Amygdala (tissue), 56 donors: ENCODE results near the gene ABHD12.

ENCODE experiments used
- DNase-seq, 56 donors: peaks; one replicate each; lab custom pipeline; 2025; lab: John Stamatoyannopoulos, UW

The ABHD12 gene

GRCh38 chr20:25280574-25281535, 109.8 kb downstream of the ABHD12 start:
- no peak for DNase-seq

GRCh38 chr20:25280051-25280573, 110.5 kb downstream of the ABHD12 start:
- no peak for DNase-seq

- no peak for DNase-seq
Observed at GRCh38 chr20:25279403-25279802, 111.2 kb downstream of the ABHD12 start.

GRCh38 chr20:25278636-25279361, 111.8 kb downstream of the ABHD12 start:
- no peak for DNase-seq

GRCh38 chr20:25277941-25278521, 112.6 kb downstream of the ABHD12 start:
- no peak for DNase-seq

DNA sequence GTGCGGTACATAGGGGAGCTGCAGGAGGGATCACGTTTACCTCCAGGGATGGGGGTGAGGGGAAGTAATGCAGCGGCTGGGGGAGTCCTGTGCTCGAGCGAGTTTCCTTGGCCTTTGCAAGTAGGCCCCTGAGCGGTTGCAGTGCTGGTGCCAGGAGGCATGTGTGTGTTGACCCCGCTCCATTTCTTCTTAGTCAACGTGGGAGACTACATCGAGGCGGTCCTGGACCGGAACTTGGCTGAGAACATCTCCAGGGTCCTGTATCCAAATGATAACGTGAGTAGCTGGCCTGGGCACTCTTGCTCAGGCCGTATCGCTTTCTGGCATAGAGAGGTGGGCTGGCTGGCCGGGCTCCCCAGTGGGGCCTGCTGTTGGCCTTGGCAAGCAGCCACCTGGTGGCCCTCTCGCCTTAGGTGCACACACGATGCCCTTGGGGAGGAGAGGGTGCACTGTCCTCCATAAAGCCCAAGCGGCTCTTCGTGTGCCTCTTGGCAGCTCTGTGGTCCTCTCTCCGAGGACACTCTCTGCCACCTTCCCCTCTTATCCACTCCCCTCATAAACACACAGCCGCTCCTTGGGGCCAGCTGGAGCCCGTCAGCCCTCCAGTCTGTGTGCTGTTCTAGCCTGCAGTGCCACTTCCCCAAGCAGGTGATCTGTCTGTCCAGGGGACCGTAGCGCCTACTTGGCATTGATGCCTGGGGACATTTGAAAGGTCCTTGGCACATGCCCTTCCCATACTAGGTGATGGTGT, 113.4 kb downstream of the ABHD12 start:
- DNase-seq = no peak

DNA sequence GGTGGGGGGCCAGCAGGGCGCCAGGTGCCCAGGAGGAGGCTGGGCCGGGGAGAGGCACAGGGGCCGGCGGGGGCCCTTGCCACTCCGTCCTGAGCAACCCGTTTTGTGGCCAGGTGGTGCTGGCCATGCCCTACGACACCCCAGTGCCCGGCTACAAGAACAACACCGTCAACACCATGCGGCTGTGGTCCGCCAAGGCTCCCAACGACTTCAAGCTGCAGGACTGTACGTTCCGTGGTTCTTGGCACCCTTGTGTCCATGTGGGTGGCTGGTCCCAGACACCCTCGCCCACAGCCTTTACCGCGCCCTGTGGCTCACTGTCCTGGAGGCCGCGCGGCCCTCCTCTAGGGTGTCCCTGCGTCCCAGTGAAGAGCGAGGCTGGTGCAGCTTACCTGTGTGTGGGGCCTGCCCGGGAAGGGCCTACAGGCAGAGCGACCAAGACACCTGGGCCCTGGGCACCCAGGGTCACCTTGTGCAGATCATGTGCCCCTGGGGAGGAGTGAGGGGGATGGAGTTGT, 114.0 kb downstream of the ABHD12 start:
- DNase-seq = no peak

GRCh38 chr20:25275813-25276532, 114.7 kb downstream of the ABHD12 start:
- no peak for DNase-seq

- no peak for DNase-seq
Observed at GRCh38 chr20:25274891-25275812, 115.5 kb downstream of the ABHD12 start.

DNA sequence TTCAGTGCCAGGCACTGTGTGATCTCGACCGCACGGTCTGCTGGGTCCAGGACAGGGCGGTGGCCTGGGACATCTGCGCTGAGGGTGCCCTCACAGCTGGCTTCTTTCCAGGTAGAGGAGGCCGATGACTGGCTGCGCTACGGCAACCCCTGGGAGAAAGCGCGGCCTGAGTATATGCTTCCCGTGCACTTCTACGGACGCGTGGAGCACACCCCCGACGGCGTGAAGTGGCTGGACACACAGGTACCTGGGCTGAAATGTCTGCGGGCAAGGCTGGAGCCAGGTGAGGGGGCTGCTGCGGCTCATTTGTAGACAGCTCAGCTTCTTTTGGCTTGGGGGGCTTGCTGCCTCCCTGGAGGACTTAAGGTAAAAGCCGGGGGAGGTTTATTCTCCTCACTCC, 116.2 kb downstream of the ABHD12 start:
- no peak for DNase-seq

DNA sequence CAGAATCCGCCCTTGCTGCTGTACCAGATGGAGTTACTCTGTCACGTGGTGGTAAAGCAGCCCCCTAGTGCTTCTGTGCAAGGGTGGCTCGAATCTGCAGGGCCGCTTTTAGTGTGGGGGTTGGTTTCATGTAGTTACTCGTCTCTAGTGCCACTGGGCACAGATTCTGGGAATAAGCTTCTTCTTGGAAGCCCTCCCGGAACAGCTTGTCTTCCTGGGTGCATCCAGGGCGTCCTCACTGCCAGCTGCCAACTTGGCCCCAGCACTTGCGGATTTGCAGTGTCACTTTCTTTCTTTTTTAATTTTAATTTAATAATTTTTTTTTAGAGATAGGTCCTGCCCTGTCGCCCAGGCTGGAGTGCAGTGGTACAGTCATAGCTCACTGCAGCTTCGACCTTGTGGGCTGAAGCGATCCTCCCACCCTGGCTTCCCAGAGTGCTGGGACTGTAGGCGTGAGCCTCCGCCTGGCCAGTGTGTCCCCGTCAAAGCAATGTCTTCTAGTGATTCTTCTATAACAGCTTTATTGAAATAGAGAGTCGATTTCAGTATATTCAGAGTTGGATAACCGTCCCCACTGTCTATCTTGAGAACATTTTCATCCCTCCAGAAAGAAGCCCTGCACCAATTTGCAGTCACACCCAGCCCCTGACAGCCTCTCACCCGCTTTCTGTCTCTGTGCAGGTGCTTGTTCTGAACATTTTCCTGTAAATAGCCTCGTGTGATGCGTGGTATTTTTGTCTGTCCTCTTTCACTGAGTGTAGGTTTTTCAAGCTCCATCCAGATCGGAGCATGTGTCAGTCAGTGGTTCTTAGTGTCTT, 116.9 kb downstream of the ABHD12 start:
- peak in 33 of 56 donors; percentile 27 to 72 (median 46) for DNase-seq

DNA sequence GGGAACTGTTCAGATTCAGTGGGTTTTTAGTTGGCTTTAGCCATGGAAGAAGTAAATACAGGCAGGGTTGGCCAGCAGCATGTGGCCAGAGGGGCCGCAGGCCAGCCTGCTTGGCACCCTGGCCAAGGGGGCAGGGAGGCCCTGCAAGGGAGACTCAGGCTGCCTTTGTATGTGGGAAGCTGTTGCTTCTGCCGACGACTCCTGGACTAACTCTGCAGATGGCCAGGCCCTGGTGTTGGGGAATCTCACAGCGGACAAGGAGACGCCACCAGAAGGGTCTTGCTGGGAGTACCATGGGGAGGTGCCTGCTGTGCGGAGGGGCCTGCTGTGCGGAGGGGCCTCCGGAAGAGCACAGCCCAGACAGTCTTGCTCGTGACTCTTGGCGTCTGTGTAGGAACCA, 117.6 kb downstream of the ABHD12 start:
- peak in 22 of 56 donors; percentile 25 to 66 (median 48) for DNase-seq

DNA sequence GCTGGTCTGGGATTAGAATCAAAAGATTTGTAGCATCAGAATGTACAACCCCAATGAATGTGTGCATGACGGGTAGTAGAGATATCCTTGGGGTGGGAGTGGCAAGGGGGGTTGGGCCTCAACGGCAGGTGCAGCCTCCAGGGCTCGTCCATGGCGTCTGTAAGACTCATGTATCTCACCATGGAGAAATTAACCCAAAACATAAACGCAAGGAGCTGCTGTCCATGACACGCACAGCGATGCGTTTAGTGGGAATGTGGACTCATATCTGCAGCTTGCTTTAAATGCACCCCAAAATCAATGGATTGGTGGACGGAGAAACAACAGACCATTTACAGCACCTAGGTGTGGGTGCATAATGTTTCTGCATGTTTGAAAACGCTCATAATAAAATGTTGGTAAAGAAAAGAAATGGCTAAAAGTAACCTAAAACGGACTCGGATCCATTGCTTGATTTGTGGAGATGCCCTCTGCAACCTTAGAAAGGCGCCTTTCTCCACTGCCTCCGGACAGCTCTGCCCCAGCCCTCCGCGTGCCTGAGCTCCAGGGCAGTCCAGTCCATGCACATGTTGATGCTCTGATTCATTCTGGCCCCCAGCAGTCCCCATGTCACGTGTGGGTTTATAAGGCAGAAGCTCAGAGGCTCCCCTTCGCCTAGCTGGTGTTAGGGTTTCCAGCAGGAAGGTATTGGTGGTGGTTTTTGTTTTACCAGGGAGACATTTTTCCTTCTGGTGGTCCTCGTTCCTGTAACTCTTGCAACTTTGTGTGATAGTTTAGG, 118.2 kb downstream of the ABHD12 start:
- DNase-seq = no peak

DNA sequence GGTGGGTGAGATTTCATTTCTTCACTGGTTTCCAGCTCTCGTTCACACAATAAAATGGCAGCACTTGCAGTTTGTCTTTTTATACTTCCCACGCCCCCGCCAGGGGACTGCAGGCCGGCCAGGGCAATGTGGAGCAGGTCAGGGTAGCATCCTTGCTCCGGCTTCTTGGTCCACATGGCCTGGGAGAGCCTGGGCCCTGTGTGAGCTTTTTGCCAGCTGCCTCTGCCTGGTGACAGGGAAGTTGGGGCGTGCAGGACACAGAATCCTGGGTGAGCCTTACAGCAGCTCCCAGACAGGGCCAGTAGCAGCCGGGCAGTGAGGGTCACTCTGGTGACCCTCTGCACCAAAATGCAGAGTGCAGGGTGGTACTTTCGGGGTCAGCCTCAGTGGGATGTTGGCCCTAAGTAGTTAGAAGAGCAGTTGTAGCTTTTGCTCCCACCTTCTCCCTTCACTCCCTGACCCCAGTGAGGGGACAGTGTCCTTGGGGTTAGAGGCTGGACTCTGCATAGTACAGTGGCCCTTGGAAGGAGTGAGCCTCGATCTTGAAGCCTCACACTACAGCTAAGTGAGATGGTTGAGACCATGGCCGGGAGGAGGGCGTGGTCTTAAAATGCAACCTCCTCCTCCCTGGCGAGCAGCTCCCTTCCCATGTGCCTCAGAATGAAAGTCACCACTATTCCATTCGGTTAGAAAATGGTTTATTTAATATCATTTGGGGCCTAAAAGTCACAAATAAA, 119.0 kb downstream of the ABHD12 start:
- no peak for DNase-seq

- DNase-seq = no peak
Observed at GRCh38 chr20:25270829-25271251, 119.8 kb downstream of the ABHD12 start.

- no peak for DNase-seq
Observed at GRCh38 chr20:25269833-25270170, 120.8 kb downstream of the ABHD12 start.
